ENCODE data around the gene RASSF5. TPM values are rescaled to one million over a fixed set of nuclear protein-coding genes. Genes with fewer than 3 reads are reported as not detected.

RASSF5 gene
- total and polyA plus RNA-seq, 2 experiments from 2014 or later = 0.48 to 4.4 TPM

DNA sequence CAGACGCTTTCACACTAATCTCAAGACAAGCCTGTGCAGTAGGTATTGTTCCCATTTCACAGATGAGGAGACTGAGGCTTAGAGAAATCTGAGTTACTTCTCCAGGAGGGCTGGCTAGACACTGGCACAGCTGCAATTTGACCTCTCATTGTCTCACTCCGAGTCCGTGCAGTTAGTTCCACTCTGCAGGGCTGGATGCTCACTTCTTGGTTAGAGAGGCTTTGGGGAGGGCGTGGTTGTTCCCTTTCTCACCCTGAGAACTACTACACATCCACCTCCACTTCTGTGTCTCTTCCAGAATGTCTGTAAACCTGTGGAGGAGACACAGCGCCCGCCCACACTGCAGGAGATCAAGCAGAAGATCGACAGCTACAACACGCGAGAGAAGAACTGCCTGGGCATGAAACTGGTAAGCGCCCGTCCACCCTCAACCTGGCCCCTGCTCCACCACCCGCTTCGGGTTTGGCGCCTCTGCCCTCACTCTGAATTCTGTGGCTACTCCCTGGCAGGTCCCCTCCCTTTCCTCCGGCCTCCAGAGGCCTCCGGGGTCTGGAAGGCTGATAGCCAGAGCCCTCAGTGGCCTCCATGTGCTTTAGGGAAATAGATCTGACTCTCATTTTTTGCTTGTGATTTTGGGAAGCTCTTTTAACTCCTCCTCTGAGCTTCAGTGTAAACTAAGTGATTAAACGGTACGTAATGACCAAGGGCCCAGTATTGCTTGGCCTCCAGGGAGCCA, 75.8 kb downstream of the RASSF5 start:
- Mint-ChIP-seq H3K4me1 (peaks cover 9% of the 10 kb centered on the region), H3K27ac (peak overlapping the region; percentile 25; the same call in 1 of the 2 replicates), H3K9me3 (no peaks in the 10 kb centered on the region), H3K36me3 (ENCODE audit: low read depth) (no peaks in the 10 kb centered on the region; the same call in 2 of the 3 replicates), H3K27me3 (ENCODE audit: insufficient read depth, low read depth, poor library complexity) (peaks cover 9% of the 10 kb centered on the region), H3K4me3 (no peak overlapping the region)
- no peaks in the 10 kb centered on the region for H3K27me3 ChIP-seq (ENCODE audit: insufficient read depth)
- no peaks in the 10 kb centered on the region for H3K4me1 ChIP-seq (ENCODE audit: insufficient read depth)
- H4K20me1 ChIP-seq (replicated peaks; ENCODE audit: insufficient read depth) = no peaks in the 10 kb centered on the region
- no peak for DNase-seq (ENCODE audit: low spot score)
- ATAC-seq = peak; percentile 22
- no peaks in the 10 kb centered on the region for H3F3A ChIP-seq (replicated peaks; ENCODE audit: low read depth)
- no peaks in the 10 kb centered on the region for H3K9me2 ChIP-seq (ENCODE audit: insufficient read depth)
- H3K4me2 ChIP-seq = no peak overlapping the region
- no peak overlapping the region for H3K27ac ChIP-seq (ENCODE audit: low read depth)
- TF ChIP-seq ZNF331 (CRISPR knock-in tag; IDR thresholded peaks at IDR 0.05; ENCODE audit: low read depth) (no peak), EZH2 (IDR thresholded peaks at IDR 0.05; ENCODE audit: low read depth, unreplicated experiment) (no peak), ZNF114 (CRISPR knock-in tag; IDR thresholded peaks at IDR 0.05) (no peak), STAT1 (IDR thresholded peaks at IDR 0.05; ENCODE audit: unreplicated experiment) (no peak), POLR2AphosphoS5 (IDR thresholded peaks at IDR 0.05; ENCODE audit: low read depth) (no peak)
- TF ChIP-seq, protein P1, sequence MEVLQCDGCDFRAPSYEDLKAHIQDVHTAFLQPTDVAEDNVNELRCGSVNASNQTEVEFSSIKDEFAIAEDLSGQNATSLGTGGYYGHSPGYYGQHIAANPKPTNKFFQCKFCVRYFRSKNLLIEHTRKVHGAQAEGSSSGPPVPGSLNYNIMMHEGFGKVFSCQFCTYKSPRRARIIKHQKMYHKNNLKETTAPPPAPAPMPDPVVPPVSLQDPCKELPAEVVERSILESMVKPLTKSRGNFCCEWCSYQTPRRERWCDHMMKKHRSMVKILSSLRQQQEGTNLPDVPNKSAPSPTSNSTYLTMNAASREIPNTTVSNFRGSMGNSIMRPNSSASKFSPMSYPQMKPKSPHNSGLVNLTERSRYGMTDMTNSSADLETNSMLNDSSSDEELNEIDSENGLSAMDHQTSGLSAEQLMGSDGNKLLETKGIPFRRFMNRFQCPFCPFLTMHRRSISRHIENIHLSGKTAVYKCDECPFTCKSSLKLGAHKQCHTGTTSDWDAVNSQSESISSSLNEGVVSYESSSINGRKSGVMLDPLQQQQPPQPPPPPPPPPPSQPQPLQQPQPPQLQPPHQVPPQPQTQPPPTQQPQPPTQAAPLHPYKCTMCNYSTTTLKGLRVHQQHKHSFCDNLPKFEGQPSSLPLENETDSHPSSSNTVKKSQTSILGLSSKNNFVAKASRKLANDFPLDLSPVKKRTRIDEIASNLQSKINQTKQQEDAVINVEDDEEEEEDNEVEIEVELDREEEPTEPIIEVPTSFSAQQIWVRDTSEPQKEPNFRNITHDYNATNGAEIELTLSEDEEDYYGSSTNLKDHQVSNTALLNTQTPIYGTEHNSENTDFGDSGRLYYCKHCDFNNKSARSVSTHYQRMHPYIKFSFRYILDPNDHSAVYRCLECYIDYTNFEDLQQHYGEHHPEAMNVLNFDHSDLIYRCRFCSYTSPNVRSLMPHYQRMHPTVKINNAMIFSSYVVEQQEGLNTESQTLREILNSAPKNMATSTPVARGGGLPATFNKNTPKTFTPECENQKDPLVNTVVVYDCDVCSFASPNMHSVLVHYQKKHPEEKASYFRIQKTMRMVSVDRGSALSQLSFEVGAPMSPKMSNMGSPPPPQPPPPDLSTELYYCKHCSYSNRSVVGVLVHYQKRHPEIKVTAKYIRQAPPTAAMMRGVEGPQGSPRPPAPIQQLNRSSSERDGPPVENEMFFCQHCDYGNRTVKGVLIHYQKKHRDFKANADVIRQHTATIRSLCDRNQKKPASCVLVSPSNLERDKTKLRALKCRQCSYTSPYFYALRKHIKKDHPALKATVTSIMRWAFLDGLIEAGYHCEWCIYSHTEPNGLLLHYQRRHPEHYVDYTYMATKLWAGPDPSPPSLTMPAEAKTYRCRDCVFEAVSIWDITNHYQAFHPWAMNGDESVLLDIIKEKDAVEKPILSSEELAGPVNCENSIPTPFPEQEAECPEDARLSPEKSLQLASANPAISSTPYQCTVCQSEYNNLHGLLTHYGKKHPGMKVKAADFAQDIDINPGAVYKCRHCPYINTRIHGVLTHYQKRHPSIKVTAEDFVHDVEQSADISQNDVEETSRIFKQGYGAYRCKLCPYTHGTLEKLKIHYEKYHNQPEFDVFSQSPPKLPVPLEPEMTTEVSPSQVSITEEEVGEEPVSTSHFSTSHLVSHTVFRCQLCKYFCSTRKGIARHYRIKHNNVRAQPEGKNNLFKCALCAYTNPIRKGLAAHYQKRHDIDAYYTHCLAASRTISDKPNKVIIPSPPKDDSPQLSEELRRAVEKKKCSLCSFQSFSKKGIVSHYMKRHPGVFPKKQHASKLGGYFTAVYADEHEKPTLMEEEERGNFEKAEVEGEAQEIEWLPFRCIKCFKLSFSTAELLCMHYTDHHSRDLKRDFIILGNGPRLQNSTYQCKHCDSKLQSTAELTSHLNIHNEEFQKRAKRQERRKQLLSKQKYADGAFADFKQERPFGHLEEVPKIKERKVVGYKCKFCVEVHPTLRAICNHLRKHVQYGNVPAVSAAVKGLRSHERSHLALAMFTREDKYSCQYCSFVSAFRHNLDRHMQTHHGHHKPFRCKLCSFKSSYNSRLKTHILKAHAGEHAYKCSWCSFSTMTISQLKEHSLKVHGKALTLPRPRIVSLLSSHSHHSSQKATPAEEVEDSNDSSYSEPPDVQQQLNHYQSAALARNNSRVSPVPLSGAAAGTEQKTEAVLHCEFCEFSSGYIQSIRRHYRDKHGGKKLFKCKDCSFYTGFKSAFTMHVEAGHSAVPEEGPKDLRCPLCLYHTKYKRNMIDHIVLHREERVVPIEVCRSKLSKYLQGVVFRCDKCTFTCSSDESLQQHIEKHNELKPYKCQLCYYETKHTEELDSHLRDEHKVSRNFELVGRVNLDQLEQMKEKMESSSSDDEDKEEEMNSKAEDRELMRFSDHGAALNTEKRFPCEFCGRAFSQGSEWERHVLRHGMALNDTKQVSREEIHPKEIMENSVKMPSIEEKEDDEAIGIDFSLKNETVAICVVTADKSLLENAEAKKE (CRISPR knock-in tag; IDR thresholded peaks at IDR 0.05) = no peak
- H2AFZ ChIP-seq = no peak overlapping the region
- H3K79me2 ChIP-seq (replicated peaks; ENCODE audit: insufficient read depth) = no peaks in the 10 kb centered on the region
- H3K36me3 ChIP-seq (ENCODE audit: insufficient read depth) = no peaks in the 10 kb centered on the region
- H3K4me3 ChIP-seq = no peak overlapping the region
